ENCODE measurements around the gene CD19.

Gene CD19

GRCh38 chr16:28983644-28984043 is 51.9 kb downstream of the CD19 start:
- no peak for DNase-seq

GRCh38 chr16:28984091-28984490 is 52.3 kb downstream of the CD19 start:
- no peak for DNase-seq

- DNase-seq = no peak
These were observed 52.9 kb downstream of the CD19 start, which contains the start of gene LAT for GRCh38 chr16:28984619-28985135. LAT (plus strand) TSS chr16:28985052; CDS start chr16:28985418, 366 bp downstream.

- DNase-seq = no peak
These were observed 53.7 kb downstream of the CD19 start for GRCh38 chr16:28985211-28986041.

- DNase-seq = no peak
These were observed 54.3 kb downstream of the CD19 start for GRCh38 chr16:28986046-28986445.

- no peak for DNase-seq
These were observed 54.7 kb downstream of the CD19 start for GRCh38 chr16:28986492-28986891.

GRCh38 chr16:28987170-28987853 is 55.5 kb downstream of the CD19 start:
- no peak for DNase-seq
